ENCODE measurements around the gene ZNF837.
"Not testable (repeated sequence)": the region's sequence is repeated elsewhere in the genome, so short reads cannot be mapped to it uniquely, and the experiment has no call there.

Gene ZNF837

DNA sequence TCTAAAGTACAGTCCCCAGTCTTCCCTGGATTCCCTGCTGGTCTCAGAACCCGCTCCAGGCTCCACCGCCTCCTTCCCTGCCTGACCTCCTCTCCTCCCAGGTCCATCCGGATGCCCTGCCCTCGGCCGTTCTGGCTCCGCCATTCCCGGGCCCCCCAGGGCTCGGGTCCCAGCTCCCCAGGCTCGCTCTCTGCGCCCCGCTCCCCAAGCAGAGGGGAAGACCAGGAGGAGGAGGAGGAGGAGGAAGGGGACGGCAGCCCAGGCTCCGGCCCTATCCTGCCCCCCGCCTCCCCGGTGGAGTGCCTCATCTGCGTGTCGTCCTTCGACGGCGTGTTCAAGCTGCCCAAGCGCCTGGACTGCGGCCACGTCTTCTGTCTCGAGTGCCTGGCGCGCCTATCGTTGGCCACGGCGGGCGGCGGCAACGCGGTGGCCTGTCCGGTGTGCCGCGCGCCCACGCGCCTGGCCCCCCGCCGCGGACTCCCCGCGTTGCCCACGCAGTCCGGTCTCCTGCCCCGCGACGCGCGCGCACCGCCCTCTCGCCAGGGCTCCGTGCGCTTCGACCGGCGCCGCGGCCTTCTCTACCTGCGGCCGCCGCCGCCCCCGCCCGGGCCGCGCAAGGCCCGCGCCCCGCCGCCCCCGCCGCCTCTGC is 15.3 kb upstream of the ZNF837 start:
- no peak for FAIRE-seq

DNA sequence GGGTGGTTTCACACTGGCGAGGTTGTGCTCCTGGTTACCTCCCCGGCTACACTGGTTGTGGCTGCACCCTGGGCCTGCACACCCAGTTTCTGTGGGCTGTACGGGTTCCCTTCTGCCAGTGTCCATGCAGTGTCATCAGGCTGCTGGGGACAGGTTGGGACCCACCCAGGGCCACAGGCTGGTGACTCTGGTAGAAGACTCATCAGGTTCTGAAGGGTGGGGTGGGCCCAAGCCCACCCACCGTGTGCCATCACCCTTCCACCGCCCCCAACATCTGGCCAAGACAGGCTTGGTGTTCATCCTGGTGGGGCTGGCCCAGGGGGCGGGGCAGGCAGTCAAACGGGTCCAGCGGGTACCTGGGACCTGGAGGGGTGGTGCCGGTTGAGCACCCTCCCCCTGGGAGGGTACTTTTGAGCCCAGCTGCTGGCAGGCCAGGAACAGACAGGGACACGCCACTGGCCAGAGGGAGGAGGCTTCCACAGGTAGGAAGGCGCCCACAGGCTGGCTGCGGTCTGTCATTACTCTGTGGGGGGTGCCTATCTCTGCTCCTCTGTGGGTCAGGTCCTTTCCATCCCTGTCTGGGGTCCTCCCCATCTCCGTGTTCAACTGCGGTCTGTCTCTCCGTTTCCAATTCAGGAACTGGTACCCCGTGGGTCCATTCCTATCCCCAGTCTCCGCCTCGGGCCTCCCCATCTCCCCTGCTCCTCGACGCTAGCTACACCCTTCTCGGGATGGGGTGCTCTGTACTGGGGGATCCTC is 14.6 kb upstream of the ZNF837 start, which contains the start of gene RNF225:
TSS of gene RNF225 (plus strand) at position 437 of the 759 bp plus-strand sequence. CDS start 434 bp downstream, outside the sequence.
- no peak for FAIRE-seq

DNA sequence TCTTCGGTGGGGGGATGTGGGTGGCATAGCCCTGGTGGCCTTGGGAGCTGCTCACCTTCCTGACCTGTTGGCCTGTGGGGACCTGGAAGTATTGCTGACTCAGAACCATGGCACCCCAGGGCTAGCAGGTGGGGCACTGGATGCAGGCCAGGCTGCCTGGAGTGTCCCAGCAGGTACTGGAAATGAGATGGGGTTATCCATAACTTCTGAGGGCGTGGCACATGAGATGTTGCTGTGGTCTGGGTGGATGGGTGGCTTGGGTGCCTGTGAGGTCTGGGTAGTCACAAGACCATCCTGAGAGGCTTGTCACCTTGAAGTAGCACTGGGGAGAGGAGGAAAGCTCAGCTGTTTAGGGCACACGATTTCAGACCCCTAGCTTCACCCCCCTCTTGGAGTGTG is 14.0 kb upstream of the ZNF837 start:
- FAIRE-seq, result no peak

DNA sequence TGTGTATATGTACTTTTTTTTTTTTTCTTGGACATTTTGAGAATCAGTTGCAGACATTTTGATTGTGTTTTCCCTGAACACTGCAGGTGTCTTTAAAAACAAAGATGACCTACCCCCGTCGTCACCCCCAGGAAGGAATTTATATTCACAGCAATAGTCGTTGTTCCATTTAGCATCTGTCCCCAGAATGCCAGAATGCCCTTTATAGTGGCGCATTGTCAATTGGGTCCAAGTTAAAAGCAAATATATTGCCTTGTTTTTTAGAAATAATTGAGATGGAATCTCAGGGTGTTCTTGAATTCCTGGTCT is 12.8 kb upstream of the ZNF837 start:
- no peak for FAIRE-seq

DNA sequence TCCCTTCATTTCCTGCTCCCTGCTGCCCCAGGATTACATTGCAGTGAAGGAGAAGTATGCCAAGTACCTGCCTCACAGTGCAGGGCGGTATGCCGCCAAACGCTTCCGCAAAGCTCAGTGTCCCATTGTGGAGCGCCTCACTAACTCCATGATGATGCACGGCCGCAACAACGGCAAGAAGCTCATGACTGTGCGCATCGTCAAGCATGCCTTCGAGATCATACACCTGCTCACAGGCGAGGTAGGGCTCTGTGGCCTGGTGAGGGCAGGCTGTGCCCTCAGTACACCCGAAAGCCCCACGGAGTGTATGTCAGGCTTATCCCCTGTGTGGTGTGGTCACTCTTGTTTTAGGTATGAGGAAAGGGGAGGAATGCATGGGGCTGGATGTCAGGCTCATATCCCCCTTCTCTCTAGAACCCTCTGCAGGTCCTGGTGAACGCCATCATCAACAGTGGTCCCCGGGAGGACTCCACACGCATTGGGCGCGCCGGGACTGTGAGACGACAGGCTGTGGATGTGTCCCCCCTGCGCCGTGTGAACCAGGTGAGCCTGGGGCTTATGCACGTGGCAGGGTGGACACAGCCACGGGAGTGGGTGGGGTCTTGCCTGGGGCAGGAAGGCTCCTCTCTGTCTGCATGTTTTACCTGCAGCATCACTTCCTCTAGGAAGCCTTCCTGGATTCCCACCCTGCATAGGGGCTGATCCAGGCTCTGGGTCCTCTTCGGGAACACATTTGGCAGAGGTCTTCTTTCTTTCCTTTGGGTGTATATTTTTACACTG is 12.3 kb upstream of the ZNF837 start:
- FAIRE-seq, result no peak

DNA sequence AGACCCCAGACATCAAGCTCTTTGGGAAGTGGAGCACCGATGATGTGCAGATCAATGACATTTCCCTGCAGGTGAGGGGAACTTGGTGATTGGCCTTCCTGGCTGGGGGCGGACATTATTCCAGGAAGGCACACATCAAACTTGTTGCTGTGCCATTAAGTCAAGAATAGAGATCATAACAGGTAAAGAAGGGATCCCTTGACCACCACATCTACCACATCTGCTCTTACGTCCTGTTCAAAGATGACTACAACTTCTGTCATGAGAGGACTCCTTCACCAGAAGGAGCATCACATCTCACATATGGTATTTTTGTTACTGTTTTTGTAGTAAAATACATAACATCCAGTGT is 7.3 kb upstream of the ZNF837 start:
- no peak for FAIRE-seq

DNA sequence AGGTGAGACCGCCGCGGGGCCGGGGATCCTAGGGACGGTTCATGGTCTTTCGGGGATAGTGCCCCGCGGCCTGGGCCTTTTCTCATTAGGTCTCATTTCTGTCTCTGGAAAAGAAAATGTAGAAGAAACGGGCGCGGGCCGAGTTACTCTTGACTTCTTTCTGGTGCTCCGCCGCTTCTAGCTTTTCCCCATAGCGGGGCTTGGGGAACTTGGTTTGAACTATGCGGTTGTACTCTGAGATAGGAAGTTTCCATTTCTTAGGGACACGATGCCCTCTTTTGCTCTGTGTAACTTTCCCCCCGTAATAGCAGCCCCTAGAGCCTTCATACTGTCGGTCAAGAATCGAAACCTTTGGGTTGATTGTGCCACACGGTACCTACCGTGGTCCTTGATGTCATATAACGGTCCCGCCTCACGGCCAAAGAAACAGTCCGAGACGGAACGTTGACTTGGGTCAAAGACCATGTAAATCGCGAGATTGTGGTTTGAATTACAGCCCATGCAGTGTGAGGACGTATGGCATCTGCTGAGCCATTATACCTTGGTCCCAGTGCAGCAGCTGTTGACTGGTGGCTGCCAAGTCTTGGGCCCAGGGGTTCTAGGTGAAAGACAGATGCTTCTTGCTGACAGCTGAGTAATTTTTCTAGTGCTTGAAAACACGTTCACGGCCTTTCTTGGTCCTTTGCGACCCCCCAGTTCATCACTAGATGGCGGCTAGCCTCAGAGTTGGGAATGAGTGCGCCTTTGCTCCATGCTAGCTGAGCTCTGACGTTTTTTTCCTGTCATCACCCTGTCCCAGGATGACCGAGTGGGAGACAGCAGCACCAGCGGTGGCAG is 6.7 kb upstream of the ZNF837 start:
- FAIRE-seq, result no peak

DNA sequence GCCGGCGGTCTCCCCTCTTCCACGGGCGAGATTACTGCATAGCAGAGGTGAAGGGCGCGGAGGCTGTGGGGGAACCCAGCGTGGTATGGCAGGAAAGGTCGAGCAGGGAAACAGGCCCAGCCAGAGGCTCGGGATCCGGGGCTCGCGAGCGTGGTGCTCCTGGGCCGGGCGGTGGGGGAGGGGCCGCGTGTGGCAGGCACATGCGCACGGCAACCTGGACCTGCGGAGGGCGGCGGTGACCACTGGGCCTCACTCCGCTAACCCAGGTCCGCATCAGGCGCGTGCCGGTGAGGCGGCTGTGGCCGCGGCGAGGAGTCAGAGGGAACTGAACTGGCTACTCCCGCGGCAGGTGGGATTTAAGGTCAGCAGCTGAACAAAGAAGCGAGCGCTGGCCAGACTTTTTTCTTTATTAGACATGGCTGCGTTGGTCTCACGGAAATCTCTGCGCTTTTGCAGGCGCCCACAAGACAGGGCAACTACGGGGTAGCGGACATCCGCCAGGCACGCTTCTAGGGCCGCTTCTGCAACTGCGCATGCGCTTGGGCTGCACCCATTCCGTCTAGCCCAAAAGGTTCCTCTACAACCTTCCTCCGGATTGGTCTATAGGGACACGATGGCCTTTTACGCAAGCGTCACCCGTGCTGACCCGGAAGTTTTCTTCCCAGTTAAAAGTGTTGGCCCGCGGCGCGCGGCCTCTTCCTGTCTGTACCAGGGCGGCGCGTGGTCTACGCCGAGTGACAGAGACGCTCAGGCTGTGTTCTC is 5.9 kb upstream of the ZNF837 start, which contains the start of gene RPS5:
TSS of gene RPS5 (plus strand) at position 694 of the 762 bp plus-strand sequence. CDS start 869 bp downstream, outside the sequence.
- no peak for FAIRE-seq

DNA sequence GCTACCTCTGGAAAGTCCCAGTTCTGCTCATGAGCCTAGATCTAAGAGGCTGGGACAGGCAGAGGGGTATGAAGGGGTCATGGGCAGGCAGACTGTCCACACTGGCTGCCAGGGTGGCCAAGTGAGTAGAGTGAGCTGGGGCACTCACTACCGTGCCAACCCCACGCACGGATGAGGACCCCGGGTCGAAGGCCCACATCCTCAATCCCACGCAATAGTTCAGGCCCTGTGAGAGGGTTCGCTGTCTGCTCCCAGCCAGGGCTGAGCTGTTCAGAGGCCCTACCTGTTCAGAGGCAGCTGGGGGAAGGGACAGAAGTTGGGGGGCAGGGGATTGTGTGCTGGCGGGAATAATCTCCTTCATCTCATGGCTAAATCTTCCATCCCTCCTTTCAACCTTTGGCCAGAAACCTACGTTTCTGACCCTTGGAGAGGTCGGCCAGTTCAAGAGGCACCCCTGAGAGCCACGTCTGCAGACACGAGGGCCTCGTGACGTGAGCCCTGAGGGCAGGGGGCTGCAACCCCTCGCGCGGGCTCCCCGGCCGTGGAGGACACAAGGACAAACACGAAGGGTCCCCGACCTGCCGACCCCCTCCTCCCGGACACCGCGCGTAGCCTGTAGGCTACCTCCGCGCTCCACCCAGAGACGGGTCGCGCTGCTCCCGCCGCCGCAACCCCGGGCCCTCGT is 5.2 kb upstream of the ZNF837 start:
- FAIRE-seq, result no peak

DNA sequence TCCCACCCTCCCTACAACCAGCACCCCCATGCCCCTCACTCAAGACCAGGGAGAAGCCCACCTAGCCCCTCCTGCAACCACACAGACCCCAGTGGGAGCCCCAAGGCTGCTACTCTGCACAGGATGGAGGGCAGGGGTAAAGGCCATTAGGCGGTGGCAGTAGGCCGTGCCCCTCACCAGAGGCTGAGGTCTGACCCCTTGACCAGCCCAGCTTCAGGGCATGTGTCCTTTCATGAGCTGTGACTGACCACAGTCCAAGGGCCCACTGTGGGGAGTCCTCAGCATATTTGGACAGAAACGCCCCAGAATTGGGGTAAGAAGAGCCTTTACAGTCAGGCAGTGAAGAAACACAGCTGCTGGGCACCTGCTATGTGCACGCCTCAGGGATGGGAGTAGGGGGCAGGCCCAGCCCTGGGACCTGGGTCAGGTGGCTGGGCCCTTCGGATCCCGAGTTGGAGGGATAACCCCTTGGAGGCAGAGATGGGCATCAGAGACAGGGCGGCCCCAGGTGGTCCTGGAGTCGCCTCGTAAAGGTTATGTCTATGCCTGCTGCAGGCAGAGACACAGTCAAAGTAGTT is 4.6 kb upstream of the ZNF837 start:
- no peak for FAIRE-seq

DNA sequence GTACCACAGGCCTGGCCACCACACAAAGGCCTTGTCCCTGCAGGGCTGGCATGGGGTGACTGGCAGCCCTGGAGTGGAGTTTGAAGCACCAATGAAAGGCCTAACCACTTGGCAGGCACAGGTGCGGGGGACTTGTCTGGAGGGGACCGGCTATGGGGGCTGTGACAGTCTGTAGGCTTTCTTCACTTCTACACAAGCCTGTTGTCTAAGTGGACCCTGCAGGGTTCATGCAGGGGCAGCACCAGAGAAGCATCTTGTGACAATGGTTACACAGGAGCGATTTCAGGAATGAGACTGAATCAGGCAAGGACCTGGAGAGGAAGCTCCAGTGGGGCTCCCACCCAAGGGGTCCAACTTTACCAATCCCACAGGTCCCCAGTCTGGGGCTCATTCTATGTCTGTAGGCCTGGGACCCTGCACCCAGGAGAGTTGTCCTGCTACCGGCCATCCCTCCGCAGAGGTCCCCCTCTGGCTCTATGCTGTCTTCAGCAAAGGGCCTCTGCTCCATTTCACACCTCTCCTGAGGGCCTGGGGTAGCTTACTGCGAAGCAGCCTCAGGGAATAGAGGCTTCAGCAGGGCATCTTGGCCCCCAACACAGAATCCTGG is 2.3 kb upstream of the ZNF837 start:
- FAIRE-seq, result no peak

DNA sequence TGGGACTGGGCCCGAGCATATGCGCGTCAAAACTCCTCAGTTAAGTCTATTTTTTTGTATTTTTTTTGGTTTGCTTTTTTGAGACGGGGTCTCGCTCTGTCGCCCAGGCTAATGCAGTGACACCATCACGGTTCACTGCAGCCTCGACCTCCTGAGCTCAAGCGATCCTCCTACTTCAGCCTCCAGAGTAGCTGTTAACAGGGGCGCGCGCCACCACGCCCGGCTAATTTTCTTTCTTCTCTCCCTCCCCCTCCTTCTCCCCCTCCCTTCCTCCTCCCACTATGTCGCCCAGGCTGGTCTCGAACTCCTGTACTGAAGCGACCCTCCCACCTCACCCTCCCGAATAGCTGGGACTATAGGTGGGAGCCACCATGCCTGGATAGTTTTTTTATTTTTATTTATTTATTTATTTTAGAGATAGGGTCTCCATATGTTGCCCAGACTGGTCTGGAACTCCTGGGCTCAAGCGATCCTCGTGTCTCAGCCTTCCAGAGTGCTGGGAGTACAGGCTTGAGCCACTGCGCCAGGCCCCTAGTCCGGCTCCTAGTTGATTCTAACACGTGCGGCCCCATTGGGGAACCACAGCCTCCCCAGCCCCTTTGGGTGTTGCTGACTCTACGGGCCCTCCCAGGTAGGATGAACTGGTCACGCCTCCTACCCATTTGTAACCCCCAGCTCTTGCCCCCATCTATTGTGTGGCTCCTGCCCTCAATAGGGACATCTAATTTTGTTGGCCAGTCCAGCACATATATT is 806 bp upstream of the ZNF837 start:
- no peak for FAIRE-seq

DNA sequence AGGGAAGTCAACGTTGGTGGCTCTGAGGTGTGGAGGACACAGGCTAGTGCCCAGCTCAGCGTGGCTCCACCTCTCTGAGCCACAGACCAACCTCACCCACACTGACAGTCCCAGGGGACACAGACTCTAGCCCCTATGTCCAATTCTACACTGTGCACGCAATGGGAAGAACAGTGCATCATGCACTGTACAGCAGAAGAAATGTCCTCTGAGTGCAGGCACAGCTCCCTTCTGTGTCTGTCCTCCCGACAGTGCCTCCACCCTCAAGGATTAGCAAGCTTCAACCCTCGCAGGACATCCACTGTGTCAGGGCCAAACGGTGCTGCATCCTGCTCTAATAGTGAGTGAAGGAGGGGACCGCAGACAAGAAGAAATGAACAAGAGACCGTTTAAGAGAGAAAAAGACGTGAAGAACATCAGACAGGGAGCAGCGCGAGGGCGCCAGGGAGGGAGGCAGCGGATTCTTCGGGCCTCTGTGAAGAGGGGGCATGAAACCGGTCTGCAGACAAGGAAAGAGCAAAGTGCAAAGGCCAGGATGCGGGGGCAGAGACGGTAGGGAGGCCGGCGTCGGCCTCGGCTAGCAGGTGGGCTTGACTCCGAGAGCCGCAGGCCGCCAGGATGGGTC is 681 bp downstream of the ZNF837 start:
- no peak for FAIRE-seq

DNA sequence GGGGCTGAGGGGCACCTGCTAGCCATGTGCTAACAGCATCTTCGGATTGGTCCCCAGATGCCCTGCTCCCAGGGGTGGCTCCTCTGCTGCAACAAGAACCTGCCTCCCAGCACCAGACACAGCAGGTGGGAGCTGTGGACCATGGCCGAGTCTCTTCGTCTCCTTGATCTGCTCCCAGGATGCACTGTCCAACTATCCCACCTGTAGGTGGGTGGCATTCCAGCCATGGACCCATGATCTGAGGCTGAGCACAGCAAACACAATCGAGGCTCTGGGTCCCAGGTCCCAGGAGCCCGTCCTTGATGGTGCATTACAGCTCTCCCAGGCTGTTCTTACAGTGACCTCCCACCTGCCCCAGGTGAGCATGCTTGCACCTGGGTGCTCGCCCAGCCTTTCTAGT is 1.6 kb downstream of the ZNF837 start:
- no peak for FAIRE-seq

DNA sequence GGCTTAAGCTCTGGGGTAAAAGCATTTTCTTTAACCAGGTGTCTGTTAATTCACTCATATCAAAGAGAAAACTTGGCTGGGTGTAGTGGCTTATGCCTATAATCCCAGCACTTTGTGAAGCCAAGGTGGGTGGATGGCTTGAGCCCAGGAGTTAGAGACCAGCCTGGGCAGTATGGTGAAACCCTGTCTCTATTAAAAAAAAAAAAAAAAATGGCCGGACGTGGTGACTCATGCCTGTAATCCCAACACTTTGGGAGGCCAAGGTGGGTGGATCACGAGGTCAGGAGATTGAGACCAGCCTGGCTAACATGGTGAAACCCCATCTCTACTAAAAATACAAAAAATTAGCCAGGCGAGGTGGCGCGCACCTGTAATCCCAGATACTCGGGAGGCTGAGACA is 4.1 kb downstream of the ZNF837 start:
- FAIRE-seq, result not testable (repeated sequence)

DNA sequence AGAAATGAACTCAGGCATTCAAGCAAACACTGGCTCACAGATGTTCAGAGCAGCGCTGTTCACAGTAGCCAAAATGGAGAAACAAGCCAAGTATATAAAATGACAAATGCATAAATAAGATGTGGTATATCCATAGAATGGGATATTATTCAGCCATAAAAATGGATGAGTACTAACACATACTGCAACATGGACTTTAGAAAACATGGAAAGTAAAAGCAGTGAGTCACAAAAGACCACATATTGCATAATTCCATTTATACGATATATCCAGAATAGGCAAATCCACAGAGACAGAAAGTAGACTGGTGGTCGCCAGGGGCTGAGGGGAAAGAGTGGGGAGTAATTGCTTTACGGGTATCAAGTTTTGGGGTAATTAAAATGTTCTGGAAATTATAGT is 6.6 kb downstream of the ZNF837 start:
- FAIRE-seq, result no peak

DNA sequence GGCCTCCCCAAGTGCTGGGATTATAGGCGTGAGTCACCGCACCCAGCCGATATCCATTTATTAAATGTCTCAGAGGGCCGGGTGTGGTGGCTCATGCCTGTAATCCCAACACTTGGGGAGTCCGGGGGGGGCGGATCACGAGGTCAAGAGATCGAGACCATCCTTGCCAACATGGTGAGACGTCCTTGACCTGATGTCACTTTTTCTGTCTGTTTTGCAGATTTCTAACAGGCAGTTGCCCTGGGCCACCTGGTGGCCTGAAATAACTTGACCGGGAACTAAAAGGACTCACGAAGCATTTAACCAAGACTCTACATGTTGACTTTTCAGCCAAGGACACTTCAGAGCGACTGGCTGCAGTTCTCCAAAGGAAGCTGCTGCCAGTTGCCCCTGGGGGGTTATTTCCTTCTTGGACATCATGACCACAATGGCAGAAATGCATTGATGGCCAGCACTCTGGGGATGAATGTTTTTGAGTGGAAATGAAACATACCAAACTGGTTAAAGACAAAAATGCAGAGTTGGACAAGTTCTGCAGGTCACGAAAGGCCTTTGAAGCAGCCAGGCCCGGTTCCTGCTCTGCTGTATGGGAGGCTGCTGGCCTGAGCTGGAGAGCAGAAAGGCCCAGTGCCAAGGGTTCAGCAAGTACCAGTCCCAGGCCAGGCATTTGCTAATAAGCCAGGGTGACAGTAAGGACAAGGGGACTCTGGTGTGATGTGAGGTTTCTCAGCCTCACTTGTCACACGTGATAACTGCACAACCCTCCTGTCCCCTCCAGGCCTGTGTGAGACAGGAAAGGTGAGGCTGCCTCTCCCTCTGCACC is 8.3 kb downstream of the ZNF837 start:
- no peak for FAIRE-seq

DNA sequence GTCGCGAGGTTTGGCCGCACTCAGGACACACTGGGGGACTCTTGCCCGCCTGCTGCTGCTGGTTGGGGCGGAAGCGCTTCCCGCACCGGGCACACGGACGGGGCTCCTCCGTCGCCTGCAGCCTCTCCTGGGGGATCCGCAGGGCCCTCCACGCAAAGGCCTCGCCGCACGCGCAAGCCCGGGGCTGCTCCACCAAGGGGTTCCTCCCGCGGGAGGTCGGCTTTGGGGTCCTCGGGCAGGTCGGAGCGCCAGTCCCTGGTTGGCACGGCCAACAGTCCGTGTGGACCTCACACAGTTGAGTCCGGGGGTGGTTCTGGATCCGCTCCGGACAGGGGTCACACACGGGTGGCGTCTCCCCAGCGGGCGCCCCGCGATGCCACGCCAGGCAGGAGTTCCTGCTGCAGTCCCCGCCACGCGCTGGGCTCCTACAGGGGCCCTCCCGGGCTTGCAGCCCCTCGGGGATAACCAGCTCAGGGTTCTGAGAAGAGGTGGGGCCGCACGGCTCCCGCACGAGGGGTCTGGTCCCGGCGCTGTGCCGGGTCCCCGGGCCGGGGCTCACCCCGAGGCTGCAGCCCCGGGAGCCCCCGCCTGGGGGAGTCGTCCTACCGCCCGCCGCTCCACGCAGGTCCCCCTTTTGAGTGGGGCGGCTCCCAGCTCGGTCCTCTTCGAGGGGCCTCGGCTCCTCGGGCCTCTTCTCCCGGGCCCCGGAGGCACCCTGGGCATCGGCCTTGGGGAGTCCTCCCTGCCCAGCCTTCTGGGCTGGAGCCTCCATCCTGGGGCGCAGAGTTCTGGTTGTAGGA is 12.1 kb downstream of the ZNF837 start:
- no peak for FAIRE-seq

All from colon (tissue), 2 donors.